Activated naive CD8-positive, alpha-beta T cell (primary cell): ENCODE measurements around the gene GGN.
"Not testable (repeated sequence)": the region's sequence is repeated elsewhere in the genome, so short reads cannot be mapped to it uniquely, and the experiment has no call there.

Experiments used
- H3K27ac Mint-ChIP-seq: one replicate; pipeline ENCODE4 v1.8.0; 2021; ENCODE audit warnings: mixed read lengths
- H3K27me3 Mint-ChIP-seq: one replicate; pipeline ENCODE4 v1.8.0; 2021; ENCODE audit warnings: mixed read lengths
- H3K36me3 Mint-ChIP-seq: one replicate; pipeline ENCODE4 v1.8.0; 2021; ENCODE audit warnings: mixed read lengths
- H3K4me1 Mint-ChIP-seq: one replicate; pipeline ENCODE4 v1.8.0; 2021; ENCODE audit warnings: low read depth, mixed read lengths
- H3K4me3 Mint-ChIP-seq: one replicate; pipeline ENCODE4 v1.8.0; 2021; ENCODE audit warnings: mild to moderate bottlenecking, mixed read lengths
- H3K9me3 Mint-ChIP-seq: one replicate; pipeline ENCODE4 v1.8.0; 2021; ENCODE audit warnings: low read depth, mixed read lengths

Gene GGN

DNA sequence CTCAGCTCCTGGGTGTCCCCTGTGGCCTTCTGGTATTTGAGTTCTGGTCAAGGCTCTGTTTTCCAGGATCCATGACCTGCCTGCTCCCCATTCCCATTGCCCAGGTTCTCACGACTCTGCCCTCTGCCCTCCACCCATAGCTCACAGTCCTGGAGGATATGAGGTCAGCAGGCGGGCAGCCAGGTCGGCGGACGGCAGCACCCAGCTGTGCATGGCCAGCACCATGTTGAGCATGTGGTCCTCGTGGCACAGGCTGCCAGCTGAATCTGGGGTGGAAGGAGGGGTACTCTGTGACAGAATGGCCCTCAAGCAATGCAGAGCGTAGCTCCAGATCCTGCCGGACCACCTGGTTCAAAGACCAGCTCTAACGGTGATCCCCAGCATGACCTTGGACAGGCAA, 33.1 kb upstream of the GGN start:
- H3K9me3 Mint-ChIP-seq = no peaks in the 10 kb centered on the region
- no peak overlapping the region for H3K4me3 Mint-ChIP-seq
- no peaks in the 10 kb centered on the region for H3K27me3 Mint-ChIP-seq
- H3K4me1 Mint-ChIP-seq = peaks cover 21% of the 10 kb centered on the region
- no peak overlapping the region for H3K27ac Mint-ChIP-seq
- H3K36me3 Mint-ChIP-seq = no peaks in the 10 kb centered on the region

DNA sequence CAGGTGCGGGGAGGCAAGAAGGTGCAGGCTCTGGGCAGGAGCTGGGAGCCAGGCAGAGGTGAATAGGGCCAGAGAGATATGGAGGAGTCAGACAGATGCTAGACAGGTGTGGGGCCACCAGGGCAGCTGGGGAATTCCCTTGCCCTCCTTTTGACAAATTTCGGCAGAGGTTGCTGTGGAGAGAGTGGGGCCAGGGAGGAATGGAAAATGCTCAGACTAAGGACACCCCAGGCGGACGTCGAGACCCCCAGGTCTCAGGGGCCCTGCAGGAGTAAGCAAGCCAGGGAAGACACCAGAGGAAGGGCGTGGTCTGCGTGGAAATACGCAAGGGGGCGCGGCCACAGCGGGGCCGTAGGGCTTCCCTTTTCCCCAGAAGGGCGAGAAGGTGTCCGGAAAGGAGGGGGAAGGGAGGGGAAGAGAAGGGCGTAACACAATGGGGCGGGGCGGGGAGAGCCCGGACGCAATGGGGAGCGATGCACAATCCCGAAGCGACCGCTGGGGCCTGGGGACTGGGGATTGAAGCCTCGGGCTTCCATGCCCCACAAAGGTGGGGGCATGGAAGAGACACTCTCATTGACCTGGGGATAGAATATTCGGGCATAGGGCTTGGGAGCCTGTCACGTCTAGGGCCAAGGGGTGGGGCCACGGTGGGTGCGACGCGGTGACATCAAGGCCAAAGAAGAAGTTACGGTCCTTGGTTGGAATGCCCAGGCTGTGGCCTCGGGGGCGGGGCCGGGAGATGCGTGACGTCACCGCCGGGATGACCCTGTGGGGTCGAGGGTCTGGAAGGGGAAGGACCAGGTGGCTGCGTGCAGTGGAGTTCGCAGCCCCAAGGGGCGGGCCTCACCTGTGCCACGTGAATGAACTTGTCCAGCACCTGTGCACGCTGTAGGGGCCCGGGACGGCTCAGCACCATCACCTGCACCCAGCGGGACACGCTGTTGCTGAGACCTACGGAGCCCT, 30.0 kb upstream of the GGN start:
- Mint-ChIP-seq H3K9me3 (no peaks in the 10 kb centered on the region), H3K27ac (peak overlapping the region; percentile 23), H3K27me3 (no peaks in the 10 kb centered on the region), H3K4me1 (peaks cover 18% of the 10 kb centered on the region), H3K4me3 (peak overlapping the region; percentile 82), H3K36me3 (no peaks in the 10 kb centered on the region)

DNA sequence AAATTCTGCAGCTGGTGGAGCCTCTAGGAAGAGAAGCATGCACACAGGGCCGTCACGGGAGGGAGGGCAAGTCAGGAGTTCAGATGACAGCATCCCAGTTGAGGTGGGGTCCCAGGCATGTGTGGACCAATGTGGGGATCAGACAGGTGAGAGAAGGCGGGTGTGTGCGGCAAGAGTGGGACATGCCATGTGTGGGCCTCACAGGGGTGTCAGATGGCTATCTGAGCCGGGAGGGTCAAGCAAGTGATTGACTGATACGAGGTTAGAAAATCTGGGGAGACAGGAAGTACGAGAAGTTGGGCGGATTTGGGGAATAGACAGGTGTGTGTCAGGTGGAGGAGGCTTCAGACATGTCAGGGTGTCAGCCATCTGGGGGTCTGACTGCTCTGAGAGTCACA, 29.3 kb upstream of the GGN start:
- Mint-ChIP-seq H3K36me3 (no peaks in the 10 kb centered on the region), H3K9me3 (no peaks in the 10 kb centered on the region)

DNA sequence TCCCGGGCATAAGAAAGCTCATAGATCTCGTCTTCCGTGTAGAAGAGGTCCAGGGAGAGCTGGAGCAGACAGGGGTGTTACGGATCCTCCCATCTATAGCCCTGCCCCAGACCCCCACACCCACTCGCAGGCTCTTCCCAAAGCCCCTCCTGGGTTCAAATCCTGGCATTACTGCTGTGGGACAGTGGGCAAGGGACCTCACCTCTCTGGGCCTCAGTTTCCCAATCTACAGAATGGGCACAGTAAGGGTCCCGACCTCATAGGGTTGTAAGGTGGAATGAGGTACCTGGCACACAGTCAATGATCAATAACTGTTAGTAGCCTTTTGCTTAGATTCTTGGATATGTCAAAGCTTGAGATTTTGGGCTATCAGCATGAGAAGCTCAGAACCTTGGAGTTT, 25.6 kb upstream of the GGN start:
- Mint-ChIP-seq H3K27ac (no peak overlapping the region), H3K9me3 (no peaks in the 10 kb centered on the region), H3K4me3 (no peak overlapping the region), H3K27me3 (no peaks in the 10 kb centered on the region), H3K36me3 (no peaks in the 10 kb centered on the region), H3K4me1 (peaks cover 13% of the 10 kb centered on the region)

More for the DNA sequence above, 29.3 kb upstream of the GGN start:
- H3K27ac Mint-ChIP-seq = peak overlapping the region; percentile 23
- peak overlapping the region; percentile 82 for H3K4me3 Mint-ChIP-seq
- H3K27me3 Mint-ChIP-seq = no peaks in the 10 kb centered on the region
- peaks cover 18% of the 10 kb centered on the region for H3K4me1 Mint-ChIP-seq

DNA sequence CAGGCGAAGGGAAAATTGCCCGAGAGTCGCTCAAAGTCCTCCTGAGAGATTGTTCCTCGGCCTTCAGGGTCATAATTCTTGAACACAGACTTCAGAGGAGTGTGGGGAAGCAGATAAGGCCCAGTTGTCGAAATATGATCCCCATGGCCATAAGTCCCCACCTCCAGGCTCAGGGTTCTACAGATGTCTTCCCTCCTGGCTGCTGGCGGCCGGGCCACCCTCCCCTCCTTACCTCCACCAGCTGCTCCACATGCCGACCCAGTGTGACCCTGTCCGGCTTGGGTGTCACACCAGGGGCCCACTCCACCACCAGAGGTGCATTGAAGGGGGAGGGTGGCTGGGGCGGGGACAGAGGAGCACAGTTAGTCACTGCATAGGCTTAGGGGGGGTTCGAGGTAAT, 25.1 kb upstream of the GGN start:
- H3K27ac Mint-ChIP-seq = no peak overlapping the region
- H3K36me3 Mint-ChIP-seq = no peaks in the 10 kb centered on the region
- H3K4me3 Mint-ChIP-seq = no peak overlapping the region
- peaks cover 12% of the 10 kb centered on the region for H3K4me1 Mint-ChIP-seq
- no peaks in the 10 kb centered on the region for H3K27me3 Mint-ChIP-seq
- H3K9me3 Mint-ChIP-seq = no peaks in the 10 kb centered on the region

DNA sequence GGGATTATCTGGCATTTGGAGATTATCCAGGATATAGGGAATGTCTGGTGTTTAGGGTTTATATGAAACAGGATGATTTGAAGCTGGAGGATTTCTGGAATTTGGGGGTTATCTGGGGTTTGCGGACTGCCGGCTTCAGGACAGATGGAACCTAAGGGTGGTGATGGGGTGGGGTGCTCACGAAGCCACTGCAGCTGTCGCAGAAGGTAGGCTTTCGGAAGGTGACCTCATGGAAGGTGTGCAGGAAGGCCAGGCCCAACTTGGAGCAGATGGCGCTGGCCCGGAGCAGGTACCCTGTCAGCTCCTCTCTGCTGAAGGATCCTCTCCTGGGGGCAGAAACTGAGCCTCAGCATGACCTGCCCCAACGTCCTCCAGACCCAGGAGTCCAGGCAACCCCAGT, 24.7 kb upstream of the GGN start:
- Mint-ChIP-seq H3K4me3 (no peak overlapping the region), H3K4me1 (peaks cover 8% of the 10 kb centered on the region), H3K27ac (no peak overlapping the region), H3K27me3 (no peaks in the 10 kb centered on the region), H3K9me3 (no peaks in the 10 kb centered on the region), H3K36me3 (no peaks in the 10 kb centered on the region)

DNA sequence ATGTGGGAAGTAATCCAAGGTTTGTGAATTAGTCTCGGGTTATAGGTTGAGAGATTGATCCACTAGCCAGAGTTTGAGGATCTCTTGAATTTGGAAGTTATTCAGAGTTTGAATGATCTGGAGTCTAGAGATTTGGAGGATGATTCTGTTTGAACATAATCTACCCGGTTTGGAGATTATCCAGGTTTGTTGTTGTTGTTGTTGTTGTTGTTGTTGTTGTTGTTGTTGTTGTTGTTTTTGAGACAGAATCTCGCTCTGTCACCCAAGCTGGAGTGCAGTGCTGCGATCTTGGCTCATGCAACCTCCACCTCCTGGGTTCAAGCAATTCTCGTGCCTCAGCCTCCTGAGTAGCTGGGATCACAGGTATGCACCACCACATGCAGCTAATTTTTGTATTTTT, 24.1 kb upstream of the GGN start:
- H3K4me3 Mint-ChIP-seq, H3K27ac Mint-ChIP-seq, H3K27me3 Mint-ChIP-seq, H3K9me3 Mint-ChIP-seq, H3K36me3 Mint-ChIP-seq, H3K4me1 Mint-ChIP-seq: not testable (repeated sequence)

DNA sequence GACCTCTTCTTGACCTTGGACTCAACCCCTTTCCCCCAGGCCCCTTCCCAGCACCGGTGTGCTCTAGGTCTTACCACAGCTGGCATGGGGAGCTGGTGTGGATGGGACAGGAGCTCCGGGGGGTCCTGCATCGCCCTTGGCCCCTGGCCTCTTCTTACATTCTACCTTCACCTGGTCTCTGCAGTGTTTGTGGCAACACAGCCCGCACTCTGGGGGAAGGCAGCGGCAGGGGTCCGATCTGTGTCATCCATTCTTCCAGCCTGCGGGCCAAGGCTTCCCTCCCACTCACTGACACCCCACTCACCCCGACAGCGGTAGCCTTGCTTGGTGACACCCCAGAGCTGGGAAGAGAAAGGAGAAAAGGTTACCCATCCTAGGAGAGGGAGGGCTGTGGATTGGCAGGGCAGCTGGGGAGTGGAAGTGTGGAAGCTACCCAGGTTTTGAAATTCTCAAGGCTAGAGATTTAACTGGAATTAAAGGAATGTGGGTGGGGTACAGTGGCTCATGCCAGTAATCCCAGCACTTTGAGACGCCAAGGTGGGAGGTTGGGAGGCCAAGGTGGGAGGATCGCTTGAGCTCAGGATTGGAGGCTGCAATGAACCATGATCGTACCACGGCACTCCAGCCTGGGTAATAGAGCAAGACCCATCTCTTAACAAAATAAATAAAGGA, 23.3 kb upstream of the GGN start:
- Mint-ChIP-seq H3K27ac (no peak overlapping the region), H3K4me3 (no peak overlapping the region), H3K36me3 (no peaks in the 10 kb centered on the region), H3K9me3 (no peaks in the 10 kb centered on the region), H3K4me1 (no peaks in the 10 kb centered on the region), H3K27me3 (no peaks in the 10 kb centered on the region)

DNA sequence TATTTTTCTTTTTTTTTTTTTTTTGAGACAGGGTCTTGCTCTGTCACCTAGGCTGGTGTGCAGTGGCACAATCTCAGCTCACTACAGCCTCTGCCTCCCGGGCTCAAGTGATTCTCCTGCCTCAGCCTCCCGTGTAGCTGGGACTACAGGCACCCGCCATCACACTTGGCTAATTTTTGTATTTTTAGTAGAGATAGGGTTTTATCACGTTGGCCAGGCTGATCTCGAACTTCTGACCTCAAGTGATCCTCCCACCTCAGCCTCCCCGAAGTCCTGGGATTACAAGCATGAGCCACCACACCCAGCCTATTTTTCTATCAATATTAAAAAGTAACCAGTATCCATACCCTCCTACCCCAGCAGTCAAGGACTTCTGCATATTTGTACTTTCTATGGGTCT, 22.6 kb upstream of the GGN start:
- H3K27ac Mint-ChIP-seq, H3K4me3 Mint-ChIP-seq, H3K27me3 Mint-ChIP-seq, H3K36me3 Mint-ChIP-seq, H3K9me3 Mint-ChIP-seq, H3K4me1 Mint-ChIP-seq: not testable (repeated sequence)

DNA sequence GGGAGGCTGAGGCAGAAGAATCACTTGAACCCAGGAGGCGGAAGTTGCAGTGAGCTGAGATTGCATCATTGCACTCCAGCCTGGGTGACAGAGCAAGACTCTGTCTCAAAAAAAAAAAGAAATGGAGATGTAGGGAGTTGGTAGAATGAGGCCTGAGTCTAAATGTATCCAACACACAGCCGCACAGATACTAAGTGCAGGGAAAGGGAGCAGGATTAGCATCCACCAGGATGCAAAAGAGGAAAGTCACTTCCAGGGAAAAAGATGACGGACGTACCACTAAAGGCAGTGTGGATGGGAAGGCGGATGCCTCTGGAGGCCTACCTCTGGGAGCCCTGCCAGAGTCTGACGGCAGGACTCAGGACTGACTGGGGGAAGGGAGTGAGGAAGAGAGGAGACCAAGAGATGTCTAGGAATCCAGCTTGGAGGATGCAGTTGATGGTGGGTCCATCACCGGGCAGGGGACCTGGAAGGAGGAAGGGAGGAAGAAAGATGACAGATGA, 21.8 kb upstream of the GGN start:
- peaks cover 3% of the 10 kb centered on the region for H3K4me1 Mint-ChIP-seq
- no peaks in the 10 kb centered on the region for H3K27me3 Mint-ChIP-seq
- H3K27ac Mint-ChIP-seq = no peak overlapping the region
- no peaks in the 10 kb centered on the region for H3K9me3 Mint-ChIP-seq
- H3K4me3 Mint-ChIP-seq = no peak overlapping the region
- no peaks in the 10 kb centered on the region for H3K36me3 Mint-ChIP-seq

DNA sequence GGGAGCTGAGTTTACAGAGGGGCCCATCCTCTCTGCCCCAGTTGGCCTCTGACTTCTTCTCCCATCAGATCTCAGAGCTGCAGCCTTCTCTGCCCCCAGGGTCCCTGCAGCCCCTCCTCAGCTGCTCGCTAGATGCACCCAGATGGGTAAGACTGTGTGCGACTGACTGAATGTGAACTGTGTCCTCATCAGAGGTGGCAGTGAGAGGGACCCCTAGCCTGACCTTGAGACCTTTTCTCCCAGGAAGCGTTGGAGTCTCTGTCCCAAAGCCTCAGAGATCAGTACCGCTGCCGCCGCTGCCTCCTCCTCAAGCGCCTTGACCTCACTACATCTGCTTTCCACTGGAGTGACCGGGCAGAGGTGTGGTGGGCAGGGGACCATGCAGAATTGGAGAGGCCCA, 17.4 kb upstream of the GGN start:
- Mint-ChIP-seq H3K9me3 (no peaks in the 10 kb centered on the region), H3K27ac (no peak overlapping the region), H3K4me1 (peaks cover 3% of the 10 kb centered on the region), H3K36me3 (no peaks in the 10 kb centered on the region), H3K4me3 (peak overlapping the region; percentile 46), H3K27me3 (peaks cover under 1% of the 10 kb centered on the region)

DNA sequence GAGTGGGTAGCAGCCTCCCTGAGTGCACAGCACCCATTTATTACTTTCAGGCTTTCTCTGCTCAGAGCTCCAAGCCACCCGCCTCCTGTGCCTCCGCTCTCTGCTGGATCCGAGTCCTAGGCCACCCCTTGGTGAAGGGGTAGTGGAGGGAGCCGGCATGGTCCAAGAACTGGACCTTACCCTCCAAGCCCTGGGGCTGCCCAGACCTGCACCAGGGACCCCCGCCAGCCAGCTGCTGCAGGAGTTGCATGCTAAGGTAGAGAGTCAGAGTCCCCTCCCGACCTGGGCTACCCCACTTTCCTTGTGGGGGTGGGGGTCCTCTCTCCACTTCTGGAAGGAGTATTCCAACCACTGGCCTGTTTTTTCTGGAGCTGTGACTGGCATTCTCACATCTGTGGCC, 17.0 kb upstream of the GGN start:
- Mint-ChIP-seq H3K27ac (no peak overlapping the region), H3K36me3 (no peaks in the 10 kb centered on the region), H3K4me1 (peaks cover 3% of the 10 kb centered on the region), H3K27me3 (peaks cover 2% of the 10 kb centered on the region), H3K9me3 (no peaks in the 10 kb centered on the region), H3K4me3 (peak overlapping the region; percentile 89)

DNA sequence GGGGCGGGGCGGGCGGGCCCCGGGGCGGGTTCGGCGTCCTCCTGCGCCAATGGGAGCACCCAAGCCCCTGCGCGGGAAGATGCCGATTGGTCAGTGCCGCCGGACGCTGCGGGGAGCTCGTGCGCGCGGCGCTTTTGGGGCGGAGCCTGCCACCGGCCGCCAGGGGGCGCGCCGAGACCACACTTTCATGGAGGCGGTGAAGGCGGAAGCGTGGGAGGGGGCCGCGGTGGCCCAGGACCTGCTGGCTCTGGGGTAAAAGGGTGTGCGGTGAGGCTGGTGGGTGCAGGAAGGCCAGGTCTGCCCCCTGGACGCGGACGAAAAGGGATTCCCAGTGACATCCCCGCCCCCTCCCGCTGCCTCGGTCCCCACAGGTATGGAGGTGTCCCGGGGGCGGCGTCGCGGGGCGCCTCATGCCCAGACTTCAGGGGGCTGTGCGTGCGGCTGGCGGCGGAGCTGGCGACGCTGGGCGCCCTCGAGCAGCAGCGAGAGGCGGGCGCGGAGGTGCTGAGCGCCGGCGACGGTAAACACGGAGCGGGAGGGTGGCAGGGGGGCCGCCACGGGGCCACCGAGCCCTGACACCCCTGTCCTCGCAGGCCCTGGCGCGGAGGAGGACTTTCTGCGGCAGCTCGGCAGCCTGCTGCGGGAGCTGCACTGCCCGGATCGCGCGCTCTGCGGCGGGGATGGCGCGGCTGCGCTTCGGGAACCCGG, 15.3 kb upstream of the GGN start, which contains the start of gene FAM98C:
TSS of gene FAM98C (plus strand) at position 127 of the 708 bp plus-strand sequence. CDS start at position 188, 61 bp downstream.
- H3K27ac Mint-ChIP-seq = peak within 1 kb of the TSS; percentile 86
- H3K4me3 Mint-ChIP-seq = peak within 1 kb of the TSS; percentile 89
- H3K36me3 Mint-ChIP-seq = no peaks in the 10 kb centered on the region
- no peaks in the 10 kb centered on the region for H3K9me3 Mint-ChIP-seq
- H3K4me1 Mint-ChIP-seq = peaks cover 3% of the 10 kb centered on the region
- H3K27me3 Mint-ChIP-seq = peaks cover 2% of the 10 kb centered on the region

DNA sequence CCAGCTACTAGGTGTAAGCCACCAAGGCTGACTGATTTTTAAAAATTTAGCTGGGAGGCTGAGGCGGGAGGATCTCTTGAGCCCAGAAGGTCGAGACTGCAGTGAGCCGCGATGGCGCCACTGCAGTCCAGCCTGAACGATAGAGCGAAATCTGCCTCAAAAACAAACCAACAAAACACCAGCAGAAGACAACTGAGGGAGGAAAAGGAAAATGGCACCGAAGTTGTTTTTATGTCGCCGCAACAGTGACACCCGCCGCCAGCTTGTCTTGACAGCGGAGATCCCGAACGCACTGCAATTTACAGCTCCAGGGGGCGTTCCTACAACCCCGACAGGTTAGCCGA, 14.8 kb upstream of the GGN start:
- no peaks in the 10 kb centered on the region for H3K9me3 Mint-ChIP-seq
- H3K36me3 Mint-ChIP-seq = no peaks in the 10 kb centered on the region
- peaks cover 3% of the 10 kb centered on the region for H3K4me1 Mint-ChIP-seq
- H3K4me3 Mint-ChIP-seq = peak overlapping the region; percentile 89
- H3K27me3 Mint-ChIP-seq = peaks cover 2% of the 10 kb centered on the region
- peak overlapping the region; percentile 41 for H3K27ac Mint-ChIP-seq

DNA sequence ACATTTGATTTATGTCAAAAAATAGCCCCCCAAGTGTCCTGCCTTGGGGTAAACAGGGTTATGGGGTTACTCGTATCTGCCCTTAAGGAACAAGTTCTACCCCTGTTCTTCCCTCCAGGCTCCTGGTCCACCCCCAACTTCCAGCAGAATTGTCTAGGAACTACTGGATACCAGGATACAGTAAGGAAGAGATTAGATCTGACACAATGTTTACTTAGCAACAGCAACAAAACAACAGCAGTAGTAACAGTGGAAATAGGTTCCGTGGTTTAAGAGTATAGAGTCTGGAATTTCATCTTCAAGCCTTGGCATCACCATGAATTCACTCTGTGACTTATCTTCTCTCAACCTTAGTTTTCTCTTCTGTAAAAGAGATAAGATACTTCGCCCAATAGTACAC, 13.3 kb upstream of the GGN start:
- H3K9me3 Mint-ChIP-seq = no peaks in the 10 kb centered on the region
- peaks cover 9% of the 10 kb centered on the region for H3K4me1 Mint-ChIP-seq
- H3K27me3 Mint-ChIP-seq = peaks cover 2% of the 10 kb centered on the region
- H3K4me3 Mint-ChIP-seq = no peak overlapping the region
- H3K36me3 Mint-ChIP-seq = no peaks in the 10 kb centered on the region
- H3K27ac Mint-ChIP-seq = no peak overlapping the region
